ENCODE data around the gene CDC37L1.
"Not testable (repeated sequence)": the region's sequence is repeated elsewhere in the genome, so short reads cannot be mapped to it uniquely, and the experiment has no call there.

Gene CDC37L1

DNA sequence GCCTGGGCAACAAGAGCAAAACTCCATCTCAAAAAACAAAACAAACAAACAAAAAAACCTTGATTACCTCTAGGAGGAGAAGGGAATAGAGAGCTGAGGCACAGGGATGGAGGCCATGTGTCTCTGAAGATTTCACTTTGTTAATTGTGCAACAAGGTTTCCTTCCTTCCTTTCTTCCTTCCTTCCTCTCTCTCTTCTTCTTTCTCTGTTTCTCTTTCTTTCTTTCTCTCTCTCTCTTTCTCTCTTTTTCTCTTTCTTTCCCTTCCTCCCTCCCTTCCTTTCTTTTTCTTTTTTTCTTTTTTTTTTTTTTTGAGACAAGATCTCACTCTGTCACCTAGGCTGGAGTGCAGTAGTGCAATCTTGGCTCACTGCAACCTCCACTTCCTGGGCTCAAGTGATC is 75.2 kb downstream of the CDC37L1 start:
- not testable (repeated sequence) for DNase-seq (ENCODE audit: low read depth in 2 of 2)

DNA sequence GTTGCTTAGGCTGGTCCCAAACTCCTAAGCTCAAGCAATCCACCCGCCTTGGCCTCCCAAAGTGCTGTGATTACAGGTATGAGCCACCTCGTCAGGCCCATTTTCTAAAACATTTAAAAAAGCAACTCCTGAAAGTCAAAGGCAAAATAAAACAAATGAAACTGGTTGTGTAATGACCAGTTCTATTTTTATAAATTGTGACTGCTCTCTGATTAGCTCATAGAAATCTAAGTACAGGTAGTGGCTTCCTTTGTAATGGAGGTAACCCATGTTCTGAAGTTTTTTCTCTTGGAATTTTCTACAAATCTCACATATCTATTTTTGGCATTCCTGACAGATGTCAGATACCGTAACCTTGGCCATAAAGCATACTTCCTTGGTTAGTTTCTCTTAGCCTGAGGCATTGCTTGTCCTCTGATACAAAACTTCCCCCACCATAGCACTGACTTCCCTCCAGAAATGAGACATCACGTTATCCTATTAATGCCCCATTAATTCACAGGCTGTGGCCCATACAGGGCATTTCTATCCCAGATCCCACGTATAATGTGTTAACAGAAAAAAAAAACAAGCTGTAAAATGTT is 75.7 kb downstream of the CDC37L1 start:
- DNase-seq (ENCODE audit: low read depth in 2 of 2), result no peak

DNA sequence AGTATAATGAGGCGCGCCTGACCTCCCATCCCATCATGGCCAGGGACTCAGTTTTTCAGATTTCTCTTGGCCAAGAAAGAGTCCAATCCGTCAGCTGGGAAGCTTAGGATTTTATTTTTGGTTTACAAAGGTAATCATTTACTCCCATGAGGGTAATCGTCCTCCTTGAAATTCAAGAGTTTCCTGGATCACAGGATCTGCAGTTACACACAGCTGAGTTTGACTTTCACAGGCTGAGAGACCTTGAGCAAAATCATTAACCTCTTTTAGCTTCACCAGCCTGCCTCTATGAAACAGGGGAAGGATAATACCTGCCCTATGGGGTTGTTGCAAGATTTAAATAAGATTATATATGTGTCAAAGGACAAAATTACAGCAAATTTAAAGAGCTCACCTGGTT is 77.1 kb downstream of the CDC37L1 start:
- no peak for DNase-seq (ENCODE audit: low read depth in 2 of 2)
